Kidney epithelial cell (primary cell): ENCODE measurements around the gene RAP1GAP. TPM values are rescaled to one million over a fixed set of nuclear protein-coding genes. Genes with fewer than 3 reads are reported as not detected.
A peak's percentile ranks its signal among the peaks of the same experiment; 100 is the strongest.

Experiments
- DNase-seq: peaks from one replicate; pipeline ENCODE4 v3.0.0-alpha.2; 2010; ENCODE audit warnings: low read depth
- H3K27me3 ChIP-seq: 2 replicates; pipeline ENCODE4 v1.6.0; 2011; ENCODE audit warnings: low read length; ENCODE audit not compliant: control insufficient read depth, insufficient read depth
- H3K36me3 ChIP-seq: 2 replicates; pipeline ENCODE4 v1.5.1; 2011; ENCODE audit warnings: low read length; ENCODE audit not compliant: control insufficient read depth, insufficient read depth
- H3K4me3 ChIP-seq: 2 replicates; pipeline ENCODE4 v1.5.1; 2011; ENCODE audit warnings: low read depth, mild to moderate bottlenecking, control low read depth, low read length
- CTCF ChIP-seq: IDR thresholded peaks from 2 replicates; pipeline ENCODE4 v1.5.1; 2011; ENCODE audit warnings: mild to moderate bottlenecking, moderate library complexity, low read length, control low read depth, inconsistent platforms; ENCODE audit not compliant: insufficient read depth, poor library complexity, severe bottlenecking
- total RNA-seq: library from RNA; depleted of rRNA; stranded (reverse); fragments of >200 nt; gene quantifications from 2 replicates; pipeline ENCODE4 v1.2.3, GENCODE V29; 2015

The RAP1GAP gene
- total RNA-seq, 1 donor from 2014 or later, result 7.1 TPM

DNA sequence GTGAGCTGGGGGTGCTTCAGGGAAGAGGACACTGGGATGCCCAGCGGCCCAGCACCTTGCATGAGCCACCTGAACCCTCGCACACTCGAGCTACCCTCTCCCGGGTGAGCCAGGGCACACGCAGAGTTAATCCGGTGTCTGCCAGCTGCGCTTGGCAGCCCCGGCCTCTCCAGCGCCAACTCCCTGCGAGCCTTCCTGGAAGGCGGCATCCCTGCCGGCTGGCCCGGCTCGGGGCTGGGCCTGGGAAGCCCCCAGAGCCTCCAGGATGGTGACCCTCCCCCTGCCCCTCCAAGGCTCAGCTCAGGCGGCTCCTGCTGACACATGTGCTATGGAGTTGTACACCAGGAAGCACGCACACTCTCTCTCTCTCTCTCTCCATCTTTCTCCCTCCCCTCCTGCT lies 48.7 kb downstream of the RAP1GAP start:
- H3K36me3 ChIP-seq, result no peaks in the 10 kb centered on the region
- TF ChIP-seq CTCF, result no peak
- H3K4me3 ChIP-seq, result peak overlapping the region; percentile 8
- DNase-seq, result no peak
- H3K27me3 ChIP-seq, result peaks cover 10% of the 10 kb centered on the region

- Histone ChIP-seq H3K36me3 (no peaks in the 10 kb centered on the region), H3K27me3 (peaks cover 11% of the 10 kb centered on the region), H3K4me3 (no peak overlapping the region)
- TF ChIP-seq CTCF, result no peak
- no peak for DNase-seq
Observed at GRCh38 chr1:21620011-21620410, 49.1 kb downstream of the RAP1GAP start.

DNA sequence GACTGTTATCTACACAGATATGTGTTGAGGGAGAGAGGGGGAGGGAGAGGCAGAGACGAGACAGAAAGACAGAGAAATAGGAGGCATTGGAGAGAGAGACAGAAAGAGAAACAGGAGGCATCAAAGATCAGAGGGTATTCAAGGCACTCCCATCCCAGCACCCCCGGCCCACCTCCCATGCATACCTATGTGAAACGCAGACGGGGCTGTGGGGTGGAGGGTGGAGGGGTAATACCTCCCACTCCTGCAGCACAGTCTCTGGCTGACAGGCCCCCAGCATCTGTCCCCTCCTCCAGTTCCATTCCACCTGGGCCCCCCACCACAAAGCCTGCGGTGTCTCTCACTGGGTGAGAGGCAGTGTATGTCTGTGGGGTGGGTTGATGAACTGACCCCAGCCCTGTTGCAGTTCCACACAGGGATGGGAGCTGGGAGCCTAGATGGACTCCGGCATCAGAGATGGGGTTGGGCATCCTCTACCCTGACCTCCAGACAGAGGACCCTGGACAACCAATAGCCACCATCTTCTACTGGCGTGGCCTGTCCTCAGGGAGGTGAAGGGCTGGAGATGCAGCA lies 49.7 kb downstream of the RAP1GAP start:
- no peak overlapping the region for H3K4me3 ChIP-seq
- TF ChIP-seq CTCF, result no peak
- no peak for DNase-seq
- peaks cover 12% of the 10 kb centered on the region for H3K27me3 ChIP-seq
- no peaks in the 10 kb centered on the region for H3K36me3 ChIP-seq

GRCh38 chr1:21618561-21619374 lies 50.4 kb downstream of the RAP1GAP start:
- Histone ChIP-seq H3K27me3 (peaks cover 12% of the 10 kb centered on the region), H3K36me3 (no peaks in the 10 kb centered on the region), H3K4me3 (no peak overlapping the region)
- DNase-seq, result no peak
- TF ChIP-seq CTCF, result no peak

GRCh38 chr1:21618059-21618458 lies 51.1 kb downstream of the RAP1GAP start:
- Histone ChIP-seq H3K36me3 (no peaks in the 10 kb centered on the region), H3K4me3 (no peak overlapping the region), H3K27me3 (peaks cover 14% of the 10 kb centered on the region)
- no peak for DNase-seq
- no peak for TF ChIP-seq CTCF
